Activated CD8-positive, alpha-beta T cell treated with anti-CD3 and anti-CD28 coated beads for 36 hours (primary cell): ENCODE data around the gene CALHM2. TPM values are rescaled to one million over a fixed set of nuclear protein-coding genes. Genes with fewer than 3 reads are reported as not detected.

Experiments used
- ATAC-seq: fragments of 200-7000 bp; cut with Tn5 transposase; one replicate; pipeline ENCODE4 v1.10.0; 2021; ENCODE audit warnings: mild to moderate bottlenecking, moderate library complexity
- CTCF ChIA-PET: fragments of 350-600 bp; sonication (Branson Sonifier 250); formaldehyde crosslinking; loops from one replicate; lab custom pipeline; 2021; ENCODE audit warnings: antibody characterized with exemption; lab: Charles Lee
- POLR2A ChIA-PET: fragments of 350-600 bp; sonication (Branson Sonifier 250); formaldehyde crosslinking; loops from one replicate; lab custom pipeline; 2021; ENCODE audit warnings: antibody characterized with exemption; lab: Charles Lee
- DNase-seq: peaks from one replicate; pipeline ENCODE4 v3.0.0-alpha.2; 2020
- H3K27ac Mint-ChIP-seq: one replicate; pipeline ENCODE4 v1.8.0; 2021; ENCODE audit warnings: mild to moderate bottlenecking, mixed read lengths
- H3K27me3 Mint-ChIP-seq: one replicate; pipeline ENCODE4 v1.8.0; 2021; ENCODE audit warnings: mixed read lengths
- H3K36me3 Mint-ChIP-seq: one replicate; pipeline ENCODE4 v1.8.0; 2021; ENCODE audit warnings: low read depth, mixed read lengths
- H3K4me1 Mint-ChIP-seq: one replicate; pipeline ENCODE4 v1.8.0; 2021; ENCODE audit warnings: low read depth, mixed read lengths
- H3K4me3 Mint-ChIP-seq: one replicate; pipeline ENCODE4 v1.8.0; 2021; ENCODE audit warnings: mild to moderate bottlenecking, moderate library complexity, mixed read lengths
- H3K9me3 Mint-ChIP-seq: one replicate; pipeline ENCODE4 v1.8.0; 2021; ENCODE audit warnings: mixed read lengths
- CTCF ChIP-seq: fragments of 200-600 bp; IDR thresholded peaks from one replicate; pipeline ENCODE4 v1.8.0; 2022; ENCODE audit warnings: antibody characterized with exemption, mild to moderate bottlenecking
- intact Hi-C: fragments of 100-400 bp; cut with micrococcal nuclease; formaldehyde crosslinking; loops from one replicate; pipeline ENCODE4 v1.10.0; 2022
- total RNA-seq, 2 experiments: library from RNA; stranded (reverse); gene quantifications; one replicate each; pipeline ENCODE4 v1.2.3, GENCODE V29; 2021

Gene CALHM2
- total RNA-seq, 2 experiments from 2014 or later, result 7.6 to 9.5 TPM

GRCh38 chr10:103478671-103479070 lies 26.5 kb upstream of the CALHM2 start:
- no peak for ATAC-seq
- H3K4me1 Mint-ChIP-seq, result peaks cover 4% of the 10 kb centered on the region
- DNase-seq, result no peak
- H3K27ac Mint-ChIP-seq, result no peak overlapping the region
- H3K4me3 Mint-ChIP-seq, result no peak overlapping the region
- TF ChIP-seq CTCF, result no peak
- H3K9me3 Mint-ChIP-seq, result no peaks in the 10 kb centered on the region
- H3K36me3 Mint-ChIP-seq, result no peaks in the 10 kb centered on the region
- ChIA-PET POLR2A (no interaction called here), CTCF (interaction anchor here (1.3 to 1.7 kb wide), 2 partner anchors 10 to 83 kb away, joined by 3 to 4 read pairs; partner anchors contain the start of genes ATP5MK and PDCD11)
- no peaks in the 10 kb centered on the region for H3K27me3 Mint-ChIP-seq
- intact Hi-C loops, result no loop called here

DNA sequence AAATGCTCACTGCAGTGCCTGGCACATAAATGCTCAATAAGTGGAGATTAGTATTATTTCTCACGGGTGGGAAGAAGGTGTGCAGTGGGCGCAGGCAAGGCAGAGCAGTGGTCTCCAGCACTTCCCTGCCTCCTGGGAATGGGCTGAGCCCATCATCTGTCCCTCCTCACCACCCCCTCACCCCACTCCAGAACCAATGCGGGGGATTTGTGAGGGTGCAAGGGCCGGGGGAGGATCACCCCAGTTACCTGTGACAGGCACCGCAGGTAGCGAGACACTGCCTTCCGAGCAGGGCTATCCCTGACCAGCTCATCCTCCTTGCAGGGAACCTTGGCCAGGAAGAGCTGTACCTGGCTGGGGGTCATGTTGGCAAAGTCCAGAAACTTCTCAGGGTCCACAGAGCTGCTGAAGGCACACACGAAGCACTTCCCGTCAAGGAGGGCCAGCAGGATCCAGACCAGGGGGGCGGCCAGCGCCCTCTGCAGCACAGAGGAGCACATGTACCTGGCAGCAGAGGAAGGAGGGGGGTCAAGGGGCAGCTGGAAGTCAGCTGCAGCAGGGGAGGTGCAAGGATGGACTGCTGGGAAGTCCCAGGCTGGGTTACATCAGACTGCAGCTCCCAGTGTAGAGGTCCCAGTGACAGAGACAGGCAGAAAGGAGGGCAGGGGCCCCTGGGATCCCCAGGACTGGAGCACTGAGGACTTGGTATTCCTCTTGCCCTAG lies 24.0 kb upstream of the CALHM2 start:
- ChIA-PET CTCF (interaction anchor here (0.6 to 7.0 kb wide), 10 partner anchors 8 to 58 kb away, joined by 3 to 42 read pairs (median 3); no protein-coding TSS in a partner anchor), POLR2A (interaction anchor here (1.0 kb wide), 1 partner anchor 16 kb away, joined by 3 read pairs; no protein-coding TSS in a partner anchor)
- no peaks in the 10 kb centered on the region for H3K9me3 Mint-ChIP-seq
- no peak overlapping the region for H3K4me3 Mint-ChIP-seq
- intact Hi-C loops, result no loop called here
- H3K27ac Mint-ChIP-seq, result no peak overlapping the region
- DNase-seq (peak; percentile 53), ATAC-seq (peak; percentile 61)
- no peaks in the 10 kb centered on the region for H3K27me3 Mint-ChIP-seq
- no peaks in the 10 kb centered on the region for H3K36me3 Mint-ChIP-seq
- peaks cover 7% of the 10 kb centered on the region for H3K4me1 Mint-ChIP-seq
- peak; percentile 49 for TF ChIP-seq CTCF

DNA sequence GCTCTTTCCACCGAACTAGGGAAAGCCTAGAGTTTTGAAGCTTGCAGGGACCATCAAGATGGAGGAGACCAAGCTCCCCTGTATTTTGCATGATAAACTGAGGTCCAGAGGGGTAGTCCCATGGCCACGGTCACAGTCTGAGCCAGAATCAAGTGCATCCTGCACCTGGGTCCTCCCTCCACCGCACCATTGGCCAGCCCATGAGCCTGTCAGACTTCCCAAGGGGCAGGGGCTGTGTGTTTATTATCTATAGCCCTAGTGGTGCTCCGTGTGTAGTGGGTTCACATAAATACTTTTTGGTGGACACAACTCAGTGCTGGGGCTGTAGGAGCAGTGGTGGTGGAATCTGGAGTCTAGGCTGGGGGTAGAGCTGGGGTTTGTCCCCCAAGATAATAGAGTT lies 23.3 kb upstream of the CALHM2 start:
- ChIA-PET POLR2A (interaction anchor here (0.8 to 1.9 kb wide), 3 partner anchors 23 to 80 kb away, joined by 4 to 8 read pairs (median 6); partner anchors contain the start of genes ATP5MK and CALHM2), CTCF (interaction anchor here (0.9 to 7.0 kb wide), 9 partner anchors 10 to 90 kb away, joined by 3 to 42 read pairs (median 4); no protein-coding TSS in a partner anchor)
- no peak overlapping the region for H3K4me3 Mint-ChIP-seq
- H3K27ac Mint-ChIP-seq, result no peak overlapping the region
- ATAC-seq (no peak), DNase-seq (no peak)
- no peak for TF ChIP-seq CTCF
- no peaks in the 10 kb centered on the region for H3K27me3 Mint-ChIP-seq
- no peaks in the 10 kb centered on the region for H3K9me3 Mint-ChIP-seq
- H3K4me1 Mint-ChIP-seq, result peaks cover 15% of the 10 kb centered on the region
- intact Hi-C loops, result no loop called here
- no peaks in the 10 kb centered on the region for H3K36me3 Mint-ChIP-seq

GRCh38 chr10:103474077-103474476 lies 21.9 kb upstream of the CALHM2 start:
- ChIA-PET CTCF (interaction anchor here (1.4 to 7.0 kb wide), 3 partner anchors 9 to 91 kb away, joined by 3 to 42 read pairs (median 6); no protein-coding TSS in a partner anchor), POLR2A (interaction anchor here (1.6 to 1.9 kb wide), 2 partner anchors 23 to 49 kb away, joined by 4 to 6 read pairs; no protein-coding TSS in a partner anchor)
- Mint-ChIP-seq H3K27me3 (no peaks in the 10 kb centered on the region), H3K36me3 (no peaks in the 10 kb centered on the region), H3K4me1 (peaks cover 16% of the 10 kb centered on the region), H3K4me3 (no peak overlapping the region), H3K9me3 (no peaks in the 10 kb centered on the region), H3K27ac (no peak overlapping the region)
- TF ChIP-seq CTCF, result no peak
- intact Hi-C loops, result no loop called here
- ATAC-seq (no peak), DNase-seq (no peak)

GRCh38 chr10:103473261-103473671 lies 21.1 kb upstream of the CALHM2 start:
- DNase-seq, result no peak
- H3K4me3 Mint-ChIP-seq, result no peak overlapping the region
- intact Hi-C loops, result no loop called here
- H3K27me3 Mint-ChIP-seq, result no peaks in the 10 kb centered on the region
- CTCF ChIA-PET, result interaction anchor here (7.0 kb wide), 1 partner anchor 12 kb away, joined by 42 read pairs; no protein-coding TSS in a partner anchor
- no peaks in the 10 kb centered on the region for H3K9me3 Mint-ChIP-seq
- no peak overlapping the region for H3K27ac Mint-ChIP-seq
- H3K4me1 Mint-ChIP-seq, result peaks cover 16% of the 10 kb centered on the region
- no peak for ATAC-seq
- POLR2A ChIA-PET, result interaction anchor here (1.6 kb wide), 1 partner anchor 49 kb away, joined by 4 read pairs; no protein-coding TSS in a partner anchor
- no peak for TF ChIP-seq CTCF
- H3K36me3 Mint-ChIP-seq, result no peaks in the 10 kb centered on the region
